Measurements from ENCODE around the gene CNPY4. TPM values are rescaled to one million over a fixed set of nuclear protein-coding genes. Genes with fewer than 3 reads are reported as not detected.

Gene CNPY4
- total RNA-seq, 2 experiments from 2014 or later: 22.5 to 25.6 TPM

DNA sequence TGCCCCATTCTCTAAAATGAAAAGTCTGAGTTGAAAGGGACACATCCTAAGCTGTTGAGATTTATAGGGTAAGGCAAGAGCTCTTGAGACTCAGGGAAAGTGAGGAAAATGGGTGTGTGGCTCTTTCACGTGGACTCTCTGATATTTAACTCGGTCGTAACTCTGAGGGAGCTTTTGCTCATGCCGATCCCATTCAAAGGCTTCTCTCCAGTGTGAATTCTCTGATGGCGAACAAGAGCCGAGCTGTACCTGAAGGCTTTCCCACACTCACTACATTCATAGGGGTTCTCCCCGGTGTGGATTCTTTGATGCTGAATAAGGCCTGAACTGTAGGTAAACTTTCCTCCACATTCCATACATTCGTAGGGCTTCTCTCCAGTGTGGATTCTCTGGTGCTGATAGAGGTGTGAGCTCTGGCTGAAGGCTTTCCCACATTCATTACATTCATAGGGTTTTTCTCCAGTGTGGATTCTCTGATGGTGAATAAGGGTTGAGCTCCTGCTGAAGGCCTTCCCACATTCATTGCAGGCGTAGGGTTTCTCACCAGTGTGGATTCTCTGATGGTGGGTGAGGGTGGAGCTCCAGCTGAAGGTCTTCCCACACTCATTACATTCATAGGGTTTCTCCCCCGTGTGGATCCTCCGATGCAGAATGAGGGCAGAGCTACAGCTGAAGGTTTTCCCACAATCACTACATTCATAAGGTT, 48.3 kb upstream of the CNPY4 start:
- Mint-ChIP-seq H3K36me3 (ENCODE audit: low read depth) (peaks cover 81% of the 10 kb centered on the region), H3K27me3 (no peaks in the 10 kb centered on the region), H3K27ac (no peak overlapping the region), H3K4me1 (ENCODE audit: low read depth) (no peaks in the 10 kb centered on the region), H3K4me3 (no peak overlapping the region), H3K9me3 (peaks cover 10% of the 10 kb centered on the region)
- no peaks in the 10 kb centered on the region for H3K4me1 ChIP-seq (ENCODE audit: insufficient read depth, low read length)
- intact Hi-C loops (cut with DNase I, micrococcal nuclease): no loop called here
- TF ChIP-seq, protein P1, sequence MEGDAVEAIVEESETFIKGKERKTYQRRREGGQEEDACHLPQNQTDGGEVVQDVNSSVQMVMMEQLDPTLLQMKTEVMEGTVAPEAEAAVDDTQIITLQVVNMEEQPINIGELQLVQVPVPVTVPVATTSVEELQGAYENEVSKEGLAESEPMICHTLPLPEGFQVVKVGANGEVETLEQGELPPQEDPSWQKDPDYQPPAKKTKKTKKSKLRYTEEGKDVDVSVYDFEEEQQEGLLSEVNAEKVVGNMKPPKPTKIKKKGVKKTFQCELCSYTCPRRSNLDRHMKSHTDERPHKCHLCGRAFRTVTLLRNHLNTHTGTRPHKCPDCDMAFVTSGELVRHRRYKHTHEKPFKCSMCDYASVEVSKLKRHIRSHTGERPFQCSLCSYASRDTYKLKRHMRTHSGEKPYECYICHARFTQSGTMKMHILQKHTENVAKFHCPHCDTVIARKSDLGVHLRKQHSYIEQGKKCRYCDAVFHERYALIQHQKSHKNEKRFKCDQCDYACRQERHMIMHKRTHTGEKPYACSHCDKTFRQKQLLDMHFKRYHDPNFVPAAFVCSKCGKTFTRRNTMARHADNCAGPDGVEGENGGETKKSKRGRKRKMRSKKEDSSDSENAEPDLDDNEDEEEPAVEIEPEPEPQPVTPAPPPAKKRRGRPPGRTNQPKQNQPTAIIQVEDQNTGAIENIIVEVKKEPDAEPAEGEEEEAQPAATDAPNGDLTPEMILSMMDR (IDR thresholded peaks at IDR 0.05): no peak
- no peak for ATAC-seq (ENCODE audit: poor library complexity)
- ChIA-PET CTCF (no interaction called here), POLR2A (interaction anchor here (1.0 to 1.3 kb wide), 2 partner anchors 10 to 22 kb away, joined by 3 to 5 read pairs; partner anchors contain the start of genes ZNF3 and ZSCAN21)
- H3K4me3 ChIP-seq (ENCODE audit: low read length): no peak overlapping the region
- no peak overlapping the region for H3K27ac ChIP-seq (ENCODE audit: low read depth in 1 of 2, low read length in 2 of 2)
- H3K9me3 ChIP-seq (ENCODE audit: control insufficient read depth in 1 of 2, insufficient read depth in 1 of 2, low read length in 2 of 2): peaks cover 31 to 33% of the 10 kb centered on the region in 2 experiments
- no peaks in the 10 kb centered on the region for H3K27me3 ChIP-seq (ENCODE audit: control insufficient read depth in 1 of 2, insufficient read depth in 2 of 2, low read length in 2 of 2)
- H3K36me3 ChIP-seq (ENCODE audit: insufficient read depth, low read length): peaks cover 64% of the 10 kb centered on the region
- no peak for DNase-seq

DNA sequence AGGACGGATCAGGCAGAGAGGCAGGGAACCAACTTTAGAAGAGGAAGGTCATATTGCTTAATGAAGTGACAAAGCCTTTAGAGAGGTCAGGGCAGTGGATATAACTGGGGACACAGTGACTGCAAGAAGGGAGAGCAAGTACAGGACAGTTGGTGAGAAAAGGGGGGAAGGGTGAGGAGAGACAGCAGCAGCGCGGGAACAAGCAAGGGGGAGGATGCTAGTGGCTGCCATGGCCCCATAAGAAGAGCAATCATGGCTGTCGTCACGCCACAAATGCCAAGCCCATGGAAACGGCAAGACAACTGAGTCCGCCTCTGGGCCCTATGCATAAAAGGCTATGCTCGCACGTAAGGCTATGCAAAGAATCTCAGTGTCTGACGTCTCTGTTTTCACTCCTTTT, 47.0 kb upstream of the CNPY4 start:
- ChIA-PET CTCF (no interaction called here), POLR2A (interaction anchor here (0.6 kb wide), 1 partner anchor 164 kb away, joined by 3 read pairs; no protein-coding TSS in a partner anchor)
- DNase-seq: no peak
- H3K27me3 Mint-ChIP-seq: no peaks in the 10 kb centered on the region
- Histone ChIP-seq H3K9me3 (ENCODE audit: control insufficient read depth in 1 of 2, insufficient read depth in 1 of 2, low read length in 2 of 2) (peaks cover 31 to 33% of the 10 kb centered on the region in 2 experiments), H3K27me3 (ENCODE audit: control insufficient read depth in 1 of 2, insufficient read depth in 2 of 2, low read length in 2 of 2) (no peaks in the 10 kb centered on the region), H3K4me3 (ENCODE audit: low read length) (no peak overlapping the region), H3K4me1 (ENCODE audit: insufficient read depth, low read length) (no peaks in the 10 kb centered on the region), H3K27ac (ENCODE audit: low read depth in 1 of 2, low read length in 2 of 2) (no peak overlapping the region), H3K36me3 (ENCODE audit: insufficient read depth, low read length) (peaks cover 76% of the 10 kb centered on the region)
- no peaks in the 10 kb centered on the region for H3K4me1 Mint-ChIP-seq (ENCODE audit: low read depth)
- intact Hi-C loops (cut with DNase I, micrococcal nuclease): no loop called here
- H3K36me3 Mint-ChIP-seq (ENCODE audit: low read depth): peaks cover 86% of the 10 kb centered on the region
- no peak for ATAC-seq (ENCODE audit: poor library complexity)
- H3K27ac Mint-ChIP-seq: no peak overlapping the region
- H3K4me3 Mint-ChIP-seq: no peak overlapping the region
- TF ChIP-seq, protein P1 (IDR thresholded peaks at IDR 0.05): no peak
- peaks cover 10% of the 10 kb centered on the region for H3K9me3 Mint-ChIP-seq

DNA sequence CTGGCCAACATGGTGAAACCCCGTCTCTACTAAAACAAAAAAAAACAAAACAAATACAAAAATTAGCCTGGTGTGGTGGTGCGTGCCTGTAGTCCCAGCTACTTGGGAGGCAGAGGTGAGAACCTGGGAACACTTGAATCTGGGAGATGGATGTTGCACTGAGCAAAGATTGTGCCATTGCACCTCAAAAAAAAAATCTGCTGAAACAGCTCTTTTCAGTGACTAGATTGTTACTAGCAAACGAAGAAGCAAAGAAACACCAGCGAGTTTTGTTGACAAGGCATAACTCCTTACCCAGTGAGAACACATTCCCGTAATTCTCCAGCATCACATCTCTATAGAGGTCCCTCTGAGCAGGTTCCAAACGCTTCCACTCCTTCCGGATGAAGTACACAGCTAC, 44.6 kb upstream of the CNPY4 start:
- ChIA-PET POLR2A (no interaction called here), CTCF (no interaction called here)
- intact Hi-C loops (cut with DNase I, micrococcal nuclease): no loop called here
- no peaks in the 10 kb centered on the region for H3K27me3 Mint-ChIP-seq
- peaks cover 22 to 31% of the 10 kb centered on the region in 2 experiments for H3K9me3 ChIP-seq (ENCODE audit: control insufficient read depth in 1 of 2, insufficient read depth in 1 of 2, low read length in 2 of 2)
- no peak overlapping the region for H3K27ac Mint-ChIP-seq
- H3K4me3 ChIP-seq (ENCODE audit: low read length): no peak overlapping the region
- H3K4me1 Mint-ChIP-seq (ENCODE audit: low read depth): peaks cover 9% of the 10 kb centered on the region
- H3K4me3 Mint-ChIP-seq: no peak overlapping the region
- peaks cover 10% of the 10 kb centered on the region for H3K9me3 Mint-ChIP-seq
- peaks cover 90% of the 10 kb centered on the region for H3K36me3 ChIP-seq (ENCODE audit: insufficient read depth, low read length)
- DNase-seq: no peak
- ATAC-seq (ENCODE audit: poor library complexity): no peak
- peaks cover 9% of the 10 kb centered on the region for H3K4me1 ChIP-seq (ENCODE audit: insufficient read depth, low read length)
- H3K36me3 Mint-ChIP-seq (ENCODE audit: low read depth): peaks cover 90% of the 10 kb centered on the region
- no peaks in the 10 kb centered on the region for H3K27me3 ChIP-seq (ENCODE audit: control insufficient read depth in 1 of 2, insufficient read depth in 2 of 2, low read length in 2 of 2)
- H3K27ac ChIP-seq (ENCODE audit: low read depth in 1 of 2, low read length in 2 of 2): no peak overlapping the region
- TF ChIP-seq, protein P1 (IDR thresholded peaks at IDR 0.05): no peak

Data from CD4-positive, alpha-beta T cell (primary cell).